ENCODE results near the gene ABCG1.

The ABCG1 gene

DNA sequence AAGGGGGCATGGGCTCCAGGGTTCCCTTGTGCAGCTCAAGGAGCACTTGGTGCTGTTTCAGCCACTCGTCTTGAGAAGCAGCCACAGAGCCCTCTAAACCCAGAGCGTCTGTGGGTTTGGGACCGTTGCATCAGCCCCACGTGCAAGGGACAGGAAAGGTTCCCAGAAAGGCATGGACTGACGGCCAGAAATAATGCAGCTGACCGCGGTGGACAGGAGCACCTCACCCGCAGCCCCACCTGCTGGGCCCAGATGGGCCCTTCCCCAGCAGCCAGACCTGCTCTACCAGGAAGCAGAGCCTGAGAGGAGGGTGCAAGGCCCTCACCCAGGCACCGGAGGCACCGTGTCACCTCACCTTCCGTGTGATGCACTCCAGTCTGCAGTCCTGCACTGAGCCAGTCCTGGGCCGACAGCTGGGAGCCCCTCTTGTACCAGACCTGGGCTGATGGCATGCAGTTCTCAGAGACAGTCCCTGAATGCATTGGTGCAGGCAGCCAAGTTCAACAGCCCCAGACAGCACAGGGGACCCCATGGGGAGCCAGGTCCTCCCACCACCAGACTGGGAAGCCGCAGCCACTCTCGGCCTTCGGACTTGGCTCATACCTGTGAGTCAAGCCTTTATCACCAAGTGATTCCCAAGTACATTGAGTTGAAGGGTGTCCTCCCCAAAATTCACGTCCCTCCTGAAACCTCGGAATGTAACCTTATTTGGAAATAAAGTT, 101.1 kb downstream of the ABCG1 start:
- DNase-seq (ENCODE audit: low read depth, low spot score), result no peak

DNA sequence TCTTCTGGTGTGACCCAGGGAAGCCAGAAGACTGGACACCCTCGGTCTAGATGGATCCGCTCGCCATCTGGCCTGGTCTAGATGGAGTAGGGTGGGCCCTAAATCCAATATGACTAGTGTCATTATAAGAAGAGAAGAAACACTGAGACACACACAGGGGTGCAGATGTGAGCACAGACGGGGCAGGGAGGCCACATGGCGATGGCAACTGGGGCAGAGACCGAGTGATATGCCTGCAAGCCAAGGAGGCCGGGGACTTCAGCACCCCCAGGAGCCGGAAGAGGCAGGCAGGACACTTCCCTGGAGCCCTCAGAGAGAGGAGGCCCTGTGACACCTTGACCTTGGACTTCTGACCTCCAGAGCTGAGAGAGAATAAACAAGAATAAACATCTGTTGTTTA, 101.9 kb downstream of the ABCG1 start:
- no peak for DNase-seq (ENCODE audit: low read depth, low spot score)

DNA sequence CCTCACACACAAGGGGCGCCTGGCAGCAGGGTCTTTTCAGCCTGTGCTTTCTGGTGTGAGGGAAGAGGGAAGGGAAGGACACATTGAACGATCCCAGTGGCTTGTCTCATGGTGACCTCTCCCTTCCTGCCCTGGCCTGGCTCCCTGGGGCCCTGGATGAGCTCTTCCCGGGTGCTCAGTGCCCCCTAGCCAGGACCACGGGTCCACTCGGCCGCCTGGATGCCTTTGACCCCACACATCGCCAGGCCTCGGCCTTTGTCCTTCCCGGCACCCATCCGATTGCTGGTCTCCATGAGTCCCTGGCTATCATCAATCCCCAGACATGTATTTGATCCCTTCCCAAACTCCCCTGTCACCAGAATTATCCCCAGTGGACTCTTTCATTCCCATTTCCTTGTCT, 102.3 kb downstream of the ABCG1 start:
- DNase-seq (ENCODE audit: low read depth, low spot score), result no peak

DNA sequence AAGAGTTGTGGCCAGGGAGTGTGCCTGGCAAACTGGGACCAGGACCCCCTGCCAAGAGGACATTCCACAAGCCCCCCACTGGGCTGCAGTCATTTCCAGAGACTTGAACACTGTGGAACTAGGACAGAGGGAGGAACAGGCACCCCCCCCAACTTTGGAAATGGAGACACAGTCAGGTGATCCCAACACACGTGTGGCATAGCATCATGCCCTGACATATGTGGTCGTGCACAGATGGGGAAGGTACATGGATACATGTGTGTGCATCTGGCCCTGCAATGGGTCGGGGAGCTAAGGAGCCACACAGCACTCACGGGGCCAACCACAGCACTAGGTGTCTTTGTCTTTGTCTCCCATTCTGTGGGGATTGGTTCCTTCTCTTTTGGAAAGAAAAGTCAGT, 102.9 kb downstream of the ABCG1 start:
- DNase-seq (ENCODE audit: low read depth, low spot score), result no peak

DNA sequence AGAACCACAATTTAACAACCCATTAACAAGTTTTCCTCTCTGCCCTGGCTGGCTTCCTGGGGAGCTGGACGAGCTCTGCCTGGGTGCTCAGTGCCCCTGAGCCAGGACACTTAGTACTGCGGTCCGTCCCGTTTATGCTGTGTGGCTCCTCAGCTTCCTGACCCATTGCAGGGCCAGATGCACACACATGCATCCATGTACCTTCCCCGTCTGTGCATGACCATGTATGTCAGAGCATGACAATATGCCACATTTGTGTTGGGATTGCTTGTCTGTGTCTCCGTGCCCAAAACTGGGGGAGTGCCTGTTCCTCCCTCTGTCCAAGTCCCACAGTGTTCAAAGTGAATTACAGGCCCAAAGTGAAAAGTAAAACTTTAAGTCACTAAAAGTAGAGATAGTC, 106.0 kb downstream of the ABCG1 start:
- DNase-seq (ENCODE audit: low read depth, low spot score), result no peak

DNA sequence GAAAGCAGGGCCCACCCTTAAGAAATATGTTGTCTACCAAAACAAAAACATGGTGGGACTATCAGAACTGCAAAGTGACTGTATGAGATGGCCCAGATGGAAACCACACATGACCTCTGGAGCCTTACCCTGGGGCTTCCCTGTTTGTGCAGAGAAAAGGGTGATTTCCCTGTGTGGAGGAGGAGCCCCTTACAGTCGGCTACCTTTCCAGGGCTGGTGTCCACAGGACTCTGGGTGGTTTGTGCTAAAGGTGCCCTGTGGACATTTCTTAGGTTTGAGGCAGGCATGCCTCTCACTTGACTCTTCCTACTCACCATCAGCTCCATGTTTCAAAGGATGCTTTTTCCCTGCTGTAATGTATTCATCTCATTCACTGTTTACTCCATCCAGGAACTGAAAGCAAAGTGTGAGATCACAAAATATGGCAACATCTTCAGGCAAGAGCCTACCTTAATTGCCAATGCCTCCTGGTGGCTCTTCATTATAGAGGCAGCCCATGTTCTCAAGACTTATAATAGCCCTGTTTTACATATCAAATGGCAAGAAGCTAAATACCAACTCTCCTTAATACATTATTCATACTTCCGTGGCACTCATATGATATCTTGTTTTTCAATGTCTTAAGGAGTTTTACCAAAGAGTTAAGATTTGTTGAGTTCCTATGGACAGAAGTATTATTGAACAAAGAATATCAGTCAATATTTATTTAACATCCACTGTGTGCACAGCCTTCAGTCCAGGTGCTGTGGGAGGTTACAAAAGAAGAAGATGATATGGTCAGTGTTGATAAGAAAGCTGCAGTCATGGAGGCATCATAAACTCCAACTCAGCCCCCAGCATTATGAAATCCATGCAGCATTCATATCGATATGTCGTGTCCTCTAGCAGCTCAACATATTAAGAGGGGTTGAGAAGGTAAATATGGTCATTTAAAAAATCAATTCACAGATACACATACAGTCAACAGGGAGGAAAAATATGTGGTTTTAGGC, 111.7 kb downstream of the ABCG1 start:
- DNase-seq (ENCODE audit: low read depth, low spot score), result no peak

DNA sequence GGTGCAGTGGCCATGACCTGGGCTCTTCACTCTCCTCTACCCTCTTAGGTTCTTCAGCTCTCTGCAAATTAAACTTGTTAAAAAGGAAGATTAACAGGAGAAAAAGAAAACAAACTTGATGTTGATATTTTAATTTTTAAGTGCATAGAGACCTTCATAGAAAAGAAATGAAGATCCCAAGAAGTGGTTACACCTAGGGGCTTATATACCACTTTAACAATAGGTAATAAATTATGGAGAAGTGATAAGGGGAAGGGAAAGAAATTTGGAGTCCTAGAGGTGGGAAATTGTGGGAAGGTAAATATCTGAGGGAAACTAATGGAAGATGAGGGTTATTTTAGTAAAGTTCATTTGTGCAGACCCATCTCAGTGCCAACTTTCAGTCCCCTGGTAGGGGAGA, 112.7 kb downstream of the ABCG1 start:
- no peak for DNase-seq (ENCODE audit: low read depth, low spot score)

DNA sequence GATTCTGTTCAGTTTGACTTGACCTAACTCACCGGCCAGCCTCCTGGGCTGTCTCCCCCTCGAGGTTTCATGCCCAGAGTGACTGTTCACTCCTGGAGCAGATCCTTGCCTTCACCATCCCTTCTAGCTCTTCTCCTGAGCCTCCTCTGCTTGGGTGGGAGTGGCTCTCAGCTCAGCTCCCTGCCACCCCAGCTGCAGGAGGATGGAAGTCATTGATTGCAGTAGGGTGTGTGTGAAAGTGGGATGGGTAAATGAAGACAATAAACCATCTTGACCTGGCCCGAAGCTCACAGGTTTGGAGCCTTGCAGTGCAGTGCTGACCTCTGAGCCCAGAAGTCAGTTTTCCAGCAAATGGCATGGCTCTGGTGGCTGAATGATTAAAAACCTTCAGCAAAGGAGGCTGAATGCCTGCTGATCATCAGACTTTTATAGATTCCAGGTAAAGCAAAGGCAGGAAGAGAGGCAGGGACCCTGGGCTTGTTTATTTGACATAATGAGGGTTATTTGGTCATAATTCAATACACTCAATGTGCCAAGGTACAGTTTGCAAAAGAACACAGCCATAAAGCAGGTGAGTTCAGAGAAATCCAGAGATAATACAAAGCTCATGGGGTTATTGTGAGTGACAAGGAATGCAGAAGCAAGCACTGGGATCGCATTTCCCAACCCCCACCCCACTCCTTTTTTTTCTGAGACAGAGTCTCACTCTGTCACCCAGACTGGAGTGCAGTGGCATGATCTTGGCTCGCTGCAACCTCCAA, 113.8 kb downstream of the ABCG1 start:
- no peak for DNase-seq (ENCODE audit: low read depth, low spot score)

DNA sequence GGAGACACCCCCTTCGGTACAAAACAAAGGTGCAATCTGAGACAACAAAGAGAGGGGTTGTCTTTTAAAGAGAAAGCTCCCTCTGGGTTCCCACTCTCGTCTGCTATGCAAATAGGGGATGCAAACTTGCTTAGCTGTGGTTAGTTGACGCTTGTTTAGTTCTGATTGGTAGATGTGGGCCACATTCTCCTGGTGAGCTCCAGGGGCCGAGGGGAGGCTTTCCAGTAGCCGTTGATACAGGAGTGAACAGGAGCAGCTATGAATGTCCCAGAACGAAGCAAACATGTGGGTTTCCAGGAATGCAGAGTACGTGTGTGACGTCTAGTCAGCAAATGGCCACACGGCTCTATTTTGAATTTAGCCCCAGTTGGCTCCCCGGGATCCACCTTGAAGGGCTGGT, 117.1 kb downstream of the ABCG1 start:
- no peak for DNase-seq (ENCODE audit: low read depth, low spot score)

DNA sequence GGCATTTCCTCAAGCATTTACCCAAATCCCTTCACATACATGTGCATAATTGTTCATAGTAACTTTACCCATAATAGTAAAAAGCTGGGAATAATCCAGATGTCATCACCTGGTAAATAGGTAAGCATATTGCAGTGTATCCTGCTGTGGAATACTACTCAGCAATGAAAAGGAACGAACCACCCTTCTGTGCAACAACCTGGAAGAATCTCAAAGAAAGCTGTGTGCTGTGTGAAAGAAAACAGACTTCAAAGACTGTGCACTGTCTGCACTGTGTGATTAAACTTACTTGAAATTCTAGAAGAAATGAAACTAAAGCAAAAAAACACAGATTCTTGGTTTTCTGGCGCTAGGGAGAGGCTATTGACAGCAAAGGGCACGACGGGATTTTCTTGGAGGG, 118.3 kb downstream of the ABCG1 start:
- DNase-seq (ENCODE audit: low read depth, low spot score), result no peak

DNA sequence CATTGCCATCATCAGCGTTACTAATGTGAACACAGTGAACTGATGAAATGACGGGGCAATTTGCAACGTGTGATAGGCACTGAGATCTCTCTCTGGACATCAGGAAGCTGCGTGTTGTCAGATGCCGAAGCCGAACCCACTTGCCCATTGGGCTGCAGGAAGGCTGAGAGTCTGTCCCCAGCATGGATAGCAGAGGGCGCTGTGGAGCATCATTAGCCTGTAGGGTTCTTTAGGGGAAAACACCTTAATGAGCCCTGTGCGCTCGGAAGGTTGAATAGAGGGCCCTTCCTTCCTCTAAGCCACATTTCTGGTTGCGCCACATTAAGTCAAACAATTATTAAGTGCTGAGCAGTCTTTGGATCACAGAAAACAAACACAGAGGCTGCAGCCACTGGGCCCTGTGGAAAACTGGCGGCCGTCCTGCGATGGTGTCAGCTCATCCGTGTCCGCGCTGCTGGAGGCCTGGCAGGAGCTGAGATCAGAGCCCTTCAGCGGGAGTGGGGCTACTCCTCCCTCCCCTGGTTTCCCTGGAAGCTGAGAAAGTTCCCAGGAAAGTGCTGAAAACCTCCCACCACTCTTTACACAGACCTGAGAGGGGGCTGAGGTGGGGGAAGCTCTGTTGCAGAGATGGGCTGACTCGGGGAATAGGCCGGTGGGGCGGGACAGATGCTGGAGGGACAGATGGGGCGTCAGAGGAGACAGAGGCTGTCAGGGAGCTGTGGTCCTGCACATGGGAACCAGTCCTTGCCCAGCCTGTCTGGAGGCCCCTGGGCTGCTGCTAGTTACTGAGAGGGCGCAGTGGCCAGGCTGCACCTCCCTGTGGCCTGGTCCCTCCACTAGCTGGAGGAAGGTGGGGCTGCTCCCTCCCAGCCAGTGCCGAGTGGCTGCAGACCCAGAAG, 119.1 kb downstream of the ABCG1 start:
- DNase-seq (ENCODE audit: low read depth, low spot score), result no peak

DNA sequence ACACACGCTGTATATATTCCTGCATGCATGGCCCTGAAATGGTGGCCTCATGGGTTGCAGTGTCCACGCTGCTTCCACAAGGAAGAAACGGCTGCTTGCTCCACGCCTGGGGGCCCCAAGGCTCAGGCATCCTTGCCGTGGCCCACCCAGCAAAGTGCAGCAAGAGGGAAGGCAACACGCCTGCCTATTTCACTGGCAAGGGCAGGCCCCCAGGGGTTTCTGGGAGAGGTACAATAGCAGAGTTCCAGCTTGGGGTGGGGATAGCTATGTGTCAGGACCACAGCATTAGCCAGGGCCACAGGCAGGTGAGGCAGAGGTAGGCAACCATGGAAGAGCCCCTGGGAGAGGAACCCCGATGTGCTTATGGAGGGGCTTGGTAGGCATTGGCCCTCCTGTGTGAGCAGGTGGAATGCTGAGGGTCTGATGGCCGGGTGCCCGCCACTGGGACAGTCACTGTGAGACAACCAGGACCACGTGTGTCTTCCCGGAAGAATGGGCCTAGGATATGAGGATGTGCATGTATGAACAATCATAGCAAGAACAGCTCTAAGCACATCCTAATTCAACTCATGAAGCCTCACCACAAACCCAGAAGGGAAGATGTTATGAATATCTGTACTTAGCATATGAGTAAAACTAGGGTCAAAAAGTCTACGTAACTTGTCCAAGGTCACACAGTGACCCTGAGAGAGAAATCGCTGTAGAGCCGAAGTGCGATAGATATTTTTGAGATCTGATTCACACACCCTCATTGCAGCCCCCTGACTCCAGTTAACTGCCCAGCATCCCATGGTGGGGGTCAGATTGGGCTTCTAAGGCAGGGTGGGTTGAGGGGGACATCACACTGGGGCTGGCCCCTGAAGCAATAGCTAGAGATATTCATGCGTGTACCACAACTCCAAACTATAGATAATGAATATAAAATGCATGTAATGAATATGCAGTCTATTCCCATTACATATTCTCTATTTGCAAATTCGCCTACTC, 120.1 kb downstream of the ABCG1 start:
- DNase-seq (ENCODE audit: low read depth, low spot score), result no peak

DNA sequence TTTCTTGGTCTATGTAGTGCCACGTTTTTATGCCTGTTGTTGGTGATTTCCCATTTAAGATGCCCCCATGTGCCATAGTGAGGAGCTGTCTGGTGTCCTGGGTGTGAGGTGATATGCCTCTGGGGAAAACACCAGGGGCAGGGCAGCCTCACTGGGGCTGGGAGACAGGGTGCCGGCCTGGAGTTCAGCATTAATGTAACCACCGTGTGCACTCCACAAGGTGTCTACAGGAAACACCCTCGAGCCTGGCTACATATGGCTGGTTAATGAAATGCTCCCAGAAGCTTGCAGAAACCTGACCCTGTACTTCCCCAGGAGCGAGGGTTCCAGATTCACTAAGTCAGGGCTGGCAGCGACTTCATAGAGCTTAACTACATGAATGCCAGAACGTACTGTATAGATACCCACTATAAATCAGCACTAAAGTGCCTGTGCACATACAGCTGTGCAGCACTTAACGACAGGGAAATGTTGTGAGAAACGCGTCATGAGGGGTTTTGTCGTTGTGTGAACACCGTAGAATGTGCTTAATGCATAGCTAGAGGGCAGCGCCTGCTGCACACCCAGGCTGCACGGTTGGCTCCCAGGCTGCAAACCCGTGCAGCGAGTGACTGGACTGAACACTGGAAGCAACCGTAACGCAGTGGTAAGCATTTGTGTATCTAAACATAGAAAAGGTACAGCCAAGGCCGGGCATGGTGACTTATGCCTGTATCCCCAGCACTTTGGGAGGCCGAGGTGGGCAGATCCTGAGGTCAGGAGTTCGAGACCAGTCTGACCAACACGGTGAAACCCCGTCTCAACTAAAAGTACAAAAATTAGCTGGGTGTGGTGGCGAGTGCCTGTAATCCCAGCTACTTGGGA, 121.5 kb downstream of the ABCG1 start:
- no peak for DNase-seq (ENCODE audit: low read depth, low spot score)

DNA sequence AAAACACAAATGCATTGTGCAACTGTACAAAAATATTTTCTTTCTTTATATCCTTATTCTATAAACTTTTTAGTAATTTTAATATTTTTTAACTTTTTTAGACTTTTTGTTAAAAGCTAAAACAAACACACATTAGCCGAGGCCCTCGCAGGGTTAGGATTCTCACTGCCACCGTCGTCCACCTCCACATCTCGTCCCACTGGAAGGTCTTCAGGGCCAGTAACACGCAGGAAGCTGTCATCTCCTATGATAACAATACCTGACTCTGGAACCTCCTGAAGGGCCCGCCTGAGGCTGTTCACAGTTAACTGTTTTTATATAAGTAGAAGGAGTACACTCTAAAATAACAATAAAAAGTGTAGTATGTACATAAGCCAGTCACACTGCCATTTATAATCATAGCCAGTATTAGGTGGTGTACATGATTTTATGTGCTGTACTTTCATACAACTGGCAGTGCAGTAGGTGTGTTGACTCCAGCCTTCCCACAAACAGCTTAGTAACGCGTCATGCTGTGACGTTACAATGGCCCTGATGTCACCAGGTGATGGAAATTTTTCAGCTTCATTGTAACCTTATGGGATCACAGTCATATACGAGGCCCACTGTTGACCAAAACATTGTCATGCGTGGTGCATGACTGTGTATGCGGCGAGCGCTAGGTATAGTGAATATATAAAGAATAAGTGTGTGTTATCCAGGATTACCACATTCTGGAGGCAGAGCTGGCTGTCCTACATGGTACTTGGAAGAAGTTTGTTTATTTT, 123.0 kb downstream of the ABCG1 start:
- no peak for DNase-seq (ENCODE audit: low read depth, low spot score)

DNA sequence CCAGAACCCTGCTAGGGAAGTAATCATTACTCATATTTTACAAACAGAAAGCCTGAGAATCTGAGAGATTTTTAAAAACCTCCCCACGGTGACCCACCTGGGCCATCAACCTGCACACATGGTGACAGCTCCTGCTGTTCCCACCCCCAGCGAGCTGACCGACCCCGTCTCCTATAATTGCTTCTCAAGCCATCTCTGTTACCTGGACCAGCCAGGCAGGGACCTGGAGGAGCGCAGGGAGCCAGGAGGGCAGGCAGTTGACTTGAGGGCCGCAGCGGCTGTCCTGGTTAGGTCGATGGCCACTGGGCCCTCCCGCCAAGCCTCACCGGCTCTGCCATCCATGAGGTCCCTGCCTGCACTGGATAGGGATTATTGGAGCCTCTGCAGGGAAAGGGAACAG, 124.2 kb downstream of the ABCG1 start:
- no peak for DNase-seq (ENCODE audit: low read depth, low spot score)

DNA sequence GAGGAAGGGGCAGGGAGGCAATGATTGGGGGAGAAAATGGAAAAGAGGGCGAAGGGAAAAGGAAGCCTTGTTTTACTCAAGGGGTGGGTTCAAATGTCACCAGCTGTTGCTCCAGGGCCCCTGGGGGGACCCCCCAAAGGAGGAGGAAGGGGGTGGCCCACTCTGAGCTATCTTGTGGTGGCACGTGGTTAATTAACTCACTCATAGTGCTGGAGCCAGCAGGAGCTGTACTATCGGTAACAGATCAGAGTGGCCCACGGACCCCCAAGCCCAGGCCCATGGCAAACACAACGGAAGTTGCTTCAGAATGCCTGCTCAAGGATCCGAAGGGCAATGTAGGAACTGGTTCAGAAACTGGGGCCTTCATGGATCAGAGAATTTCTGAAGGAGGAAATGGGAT, 124.6 kb downstream of the ABCG1 start:
- no peak for DNase-seq (ENCODE audit: low read depth, low spot score)

DNA sequence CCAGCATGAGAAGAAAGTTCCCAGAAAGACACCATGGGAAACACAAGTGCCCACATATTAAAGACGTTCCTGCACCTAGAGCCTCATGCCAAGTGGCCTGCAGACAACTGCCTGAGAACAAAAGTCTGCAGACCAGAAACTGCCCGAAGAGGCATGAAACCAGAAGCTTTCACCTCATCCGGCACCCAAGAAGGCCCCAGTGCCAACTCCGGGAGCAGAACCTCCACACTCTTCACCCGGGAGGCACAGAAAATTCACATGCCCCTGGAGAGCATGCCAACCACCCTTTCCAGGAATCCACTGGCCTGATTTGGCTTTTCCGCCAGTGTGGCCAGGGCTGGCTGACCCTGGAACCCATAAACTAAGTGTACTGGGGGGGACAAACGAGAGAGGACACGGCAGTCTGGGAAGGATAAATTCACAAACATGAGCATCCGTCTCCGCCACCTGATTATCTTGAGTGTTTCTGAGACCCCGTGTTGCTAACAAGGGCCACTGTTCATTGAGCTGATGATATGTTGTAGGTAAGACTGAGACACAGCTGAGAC, 125.1 kb downstream of the ABCG1 start:
- no peak for DNase-seq (ENCODE audit: low read depth, low spot score)

DNA sequence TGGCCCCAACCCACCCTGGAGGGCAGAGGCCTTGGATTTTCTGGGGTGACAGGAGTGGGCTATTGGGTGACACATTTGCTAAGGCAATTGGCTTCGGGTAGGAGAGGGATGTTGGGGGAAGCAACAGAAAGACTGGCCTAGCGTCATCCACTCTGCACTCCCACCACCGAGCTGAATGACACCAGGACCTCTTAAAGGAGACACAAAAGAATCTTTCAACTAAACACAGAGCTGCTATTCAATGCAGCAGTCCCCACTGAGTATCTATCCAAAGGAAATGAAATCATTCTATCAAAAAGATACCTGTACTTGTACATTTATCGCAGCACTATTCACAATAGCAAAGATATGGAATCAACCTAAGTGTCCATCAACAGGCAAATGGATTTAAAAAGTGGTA, 125.7 kb downstream of the ABCG1 start:
- DNase-seq (ENCODE audit: low read depth, low spot score), result no peak

Measured in brain pericyte (primary cell).